Measurements from ENCODE around the gene ATP9A. TPM values are rescaled to one million over a fixed set of nuclear protein-coding genes. Genes with fewer than 3 reads are reported as not detected.
"Not testable (repeated sequence)": the region's sequence is repeated elsewhere in the genome, so short reads cannot be mapped to it uniquely, and the experiment has no call there.

The ATP9A gene
- total RNA-seq, 2 experiments from 2014 or later = 1.0 to 1.2 TPM

- CTCF ChIA-PET = no interaction called here
- POLR2A ChIA-PET = no interaction called here
- Mint-ChIP-seq H3K36me3 (ENCODE audit: low read depth) (no peaks in the 10 kb centered on the region), H3K9me3 (no peaks in the 10 kb centered on the region), H3K4me1 (peaks cover 1% of the 10 kb centered on the region), H3K4me3 (no peak overlapping the region), H3K27me3 (no peaks in the 10 kb centered on the region), H3K27ac (no peak overlapping the region)
- no peak for DNase-seq
Measured at GRCh38 chr20:51756653-51757052, 11.5 kb downstream of the ATP9A start.

GRCh38 chr20:51753220-51753619 is 15.0 kb downstream of the ATP9A start:
- H3K27ac Mint-ChIP-seq; H3K36me3 Mint-ChIP-seq (ENCODE audit: low read depth); CTCF ChIA-PET; H3K4me1 Mint-ChIP-seq; H3K27me3 Mint-ChIP-seq; DNase-seq; H3K4me3 Mint-ChIP-seq; POLR2A ChIA-PET; H3K9me3 Mint-ChIP-seq: not testable (repeated sequence)

GRCh38 chr20:51752343-51752951 is 15.7 kb downstream of the ATP9A start:
- CTCF ChIA-PET = interaction anchor here (0.5 kb wide), 1 partner anchor 13 kb away, joined by 3 read pairs; no protein-coding TSS in a partner anchor

GRCh38 chr20:51750770-51751388 is 17.3 kb downstream of the ATP9A start:
- POLR2A ChIA-PET = no interaction called here
- Mint-ChIP-seq H3K4me1 (peaks cover 3% of the 10 kb centered on the region), H3K9me3 (no peaks in the 10 kb centered on the region), H3K27me3 (peaks cover 2% of the 10 kb centered on the region), H3K27ac (no peak overlapping the region), H3K36me3 (ENCODE audit: low read depth) (no peaks in the 10 kb centered on the region), H3K4me3 (no peak overlapping the region)
- CTCF ChIA-PET = no interaction called here
- DNase-seq = no peak

More at GRCh38 chr20:51752343-51752951, 15.7 kb downstream of the ATP9A start:
- H3K27me3 Mint-ChIP-seq = peaks cover 2% of the 10 kb centered on the region
- DNase-seq = no peak
- H3K4me3 Mint-ChIP-seq = no peak overlapping the region
- POLR2A ChIA-PET = no interaction called here
- H3K36me3 Mint-ChIP-seq (ENCODE audit: low read depth) = no peaks in the 10 kb centered on the region
- no peaks in the 10 kb centered on the region for H3K9me3 Mint-ChIP-seq
- no peak overlapping the region for H3K27ac Mint-ChIP-seq
- peaks cover 4% of the 10 kb centered on the region for H3K4me1 Mint-ChIP-seq

- H3K4me3 Mint-ChIP-seq = no peak overlapping the region
- CTCF ChIA-PET = interaction anchor here (0.6 kb wide), 1 partner anchor 359 kb away, joined by 3 read pairs; no protein-coding TSS in a partner anchor
- H3K27me3 Mint-ChIP-seq = peaks cover 5% of the 10 kb centered on the region
- POLR2A ChIA-PET = no interaction called here
- no peak overlapping the region for H3K27ac Mint-ChIP-seq
- no peak for DNase-seq
- no peaks in the 10 kb centered on the region for H3K36me3 Mint-ChIP-seq (ENCODE audit: low read depth)
- H3K9me3 Mint-ChIP-seq = no peaks in the 10 kb centered on the region
- peaks cover 3% of the 10 kb centered on the region for H3K4me1 Mint-ChIP-seq
Measured at GRCh38 chr20:51750037-51750769, 18.0 kb downstream of the ATP9A start.

GRCh38 chr20:51749674-51750036 is 18.5 kb downstream of the ATP9A start:
- ChIA-PET POLR2A (no interaction called here), CTCF (interaction anchor here (0.6 kb wide), 1 partner anchor 360 kb away, joined by 3 read pairs; no protein-coding TSS in a partner anchor)
- no peaks in the 10 kb centered on the region for H3K36me3 Mint-ChIP-seq (ENCODE audit: low read depth)
- H3K4me3 Mint-ChIP-seq = no peak overlapping the region
- DNase-seq = no peak
- peaks cover 3% of the 10 kb centered on the region for H3K4me1 Mint-ChIP-seq
- peaks cover 5% of the 10 kb centered on the region for H3K27me3 Mint-ChIP-seq
- H3K27ac Mint-ChIP-seq = no peak overlapping the region
- no peaks in the 10 kb centered on the region for H3K9me3 Mint-ChIP-seq

- no peaks in the 10 kb centered on the region for H3K9me3 Mint-ChIP-seq
- no peak for DNase-seq
- H3K4me1 Mint-ChIP-seq = peaks cover 10% of the 10 kb centered on the region
- H3K36me3 Mint-ChIP-seq (ENCODE audit: low read depth) = no peaks in the 10 kb centered on the region
- no peak overlapping the region for H3K4me3 Mint-ChIP-seq
- ChIA-PET CTCF (no interaction called here), POLR2A (no interaction called here)
- peaks cover 7% of the 10 kb centered on the region for H3K27me3 Mint-ChIP-seq
- H3K27ac Mint-ChIP-seq = no peak overlapping the region
Measured at GRCh38 chr20:51747182-51747911, 20.8 kb downstream of the ATP9A start.

- Mint-ChIP-seq H3K4me3 (no peak overlapping the region), H3K4me1 (peaks cover 10% of the 10 kb centered on the region), H3K27ac (no peak overlapping the region), H3K27me3 (peaks cover 7% of the 10 kb centered on the region), H3K9me3 (no peaks in the 10 kb centered on the region), H3K36me3 (ENCODE audit: low read depth) (no peaks in the 10 kb centered on the region)
- POLR2A ChIA-PET = no interaction called here
- DNase-seq = no peak
- CTCF ChIA-PET = no interaction called here
Measured at GRCh38 chr20:51745804-51746203, 22.4 kb downstream of the ATP9A start.

GRCh38 chr20:51740838-51741237 is 27.4 kb downstream of the ATP9A start:
- Mint-ChIP-seq H3K27me3 (peaks cover 5% of the 10 kb centered on the region), H3K4me1 (peaks cover 7% of the 10 kb centered on the region), H3K4me3 (no peak overlapping the region), H3K36me3 (ENCODE audit: low read depth) (no peaks in the 10 kb centered on the region), H3K9me3 (no peaks in the 10 kb centered on the region), H3K27ac (no peak overlapping the region)
- POLR2A ChIA-PET = no interaction called here
- no peak for DNase-seq
- CTCF ChIA-PET = no interaction called here

- H3K4me3 Mint-ChIP-seq; POLR2A ChIA-PET; H3K36me3 Mint-ChIP-seq (ENCODE audit: low read depth); H3K9me3 Mint-ChIP-seq; H3K4me1 Mint-ChIP-seq; H3K27me3 Mint-ChIP-seq; DNase-seq; CTCF ChIA-PET; H3K27ac Mint-ChIP-seq: not testable (repeated sequence)
Measured at GRCh38 chr20:51740308-51740707, 27.9 kb downstream of the ATP9A start.

- DNase-seq = no peak
- H3K27ac Mint-ChIP-seq = no peak overlapping the region
- H3K9me3 Mint-ChIP-seq = no peaks in the 10 kb centered on the region
- POLR2A ChIA-PET = no interaction called here
- H3K27me3 Mint-ChIP-seq = peaks cover 4% of the 10 kb centered on the region
- no peak overlapping the region for H3K4me3 Mint-ChIP-seq
- peaks cover 7% of the 10 kb centered on the region for H3K4me1 Mint-ChIP-seq
- H3K36me3 Mint-ChIP-seq (ENCODE audit: low read depth) = no peaks in the 10 kb centered on the region
- CTCF ChIA-PET = interaction anchor here (0.7 kb wide), 1 partner anchor 12 kb away, joined by 3 read pairs; no protein-coding TSS in a partner anchor
Measured at GRCh38 chr20:51739722-51740249, 28.4 kb downstream of the ATP9A start.

- Mint-ChIP-seq H3K9me3 (no peaks in the 10 kb centered on the region), H3K4me3 (no peak overlapping the region), H3K36me3 (ENCODE audit: low read depth) (no peaks in the 10 kb centered on the region), H3K27ac (no peak overlapping the region), H3K4me1 (peaks cover 6% of the 10 kb centered on the region), H3K27me3 (peaks cover 3% of the 10 kb centered on the region)
- no peak for DNase-seq
- POLR2A ChIA-PET = no interaction called here
- CTCF ChIA-PET = interaction anchor here (0.7 kb wide), 1 partner anchor 13 kb away, joined by 3 read pairs; no protein-coding TSS in a partner anchor
Measured at GRCh38 chr20:51738877-51739447, 29.2 kb downstream of the ATP9A start.

- H3K36me3 Mint-ChIP-seq (ENCODE audit: low read depth); DNase-seq; H3K9me3 Mint-ChIP-seq; H3K4me1 Mint-ChIP-seq; POLR2A ChIA-PET; H3K27ac Mint-ChIP-seq; H3K27me3 Mint-ChIP-seq; CTCF ChIA-PET; H3K4me3 Mint-ChIP-seq: not testable (repeated sequence)
Measured at GRCh38 chr20:51738261-51738660, 29.9 kb downstream of the ATP9A start.
